HL-60 (cell line): Measurements from ENCODE around the gene KLHL5.

Source experiments
- DNase-seq, 2 experiments: peaks; one replicate each; pipeline ENCODE4 v3.0.0-alpha.2; 2010 to 2020; ENCODE audit warnings: low read depth in 1 of 2, low spot score in 1 of 2
- H3K27ac ChIP-seq: fragments of 250-450 bp; sonication (Bioruptor Pico); replicated peaks from 2 replicates; pipeline ENCODE4 v1.5.1; 2020; ENCODE audit warnings: mild to moderate bottlenecking, moderate library complexity
- H3K27me3 ChIP-seq: fragments of 250-450 bp; sonication (Bioruptor Pico); 2 replicates; pipeline ENCODE4 v1.5.1; 2021; ENCODE audit warnings: mild to moderate bottlenecking, moderate library complexity; ENCODE audit not compliant: insufficient read depth, poor library complexity, severe bottlenecking
- H3K4me3 ChIP-seq: replicated peaks from 2 replicates; pipeline ENCODE4 v1.5.1; 2011; ENCODE audit warnings: mild to moderate bottlenecking, control low read depth, low read length; ENCODE audit not compliant: insufficient read depth
- CTCF ChIP-seq: IDR thresholded peaks from one replicate; pipeline ENCODE4 v1.5.1; 2011; ENCODE audit warnings: low read length, control low read depth, inconsistent platforms; ENCODE audit not compliant: insufficient read depth
- GABPA ChIP-seq: IDR thresholded peaks from 2 replicates; pipeline ENCODE4 v1.6.1; 2012; ENCODE audit warnings: low read depth
- POLR2AphosphoS5 ChIP-seq: IDR thresholded peaks from 2 replicates; pipeline ENCODE4 v1.6.1; 2012; ENCODE audit warnings: low read depth
- SPI1 ChIP-seq: IDR thresholded peaks from 2 replicates; pipeline ENCODE4 v1.6.1; 2012; ENCODE audit warnings: low read depth, mild to moderate bottlenecking, borderline replicate concordance
- TF ChIP-seq, protein P1 (sequence below): IDR thresholded peaks from 2 replicates; pipeline ENCODE4 v1.6.1; 2012; ENCODE audit warnings: low read depth; ENCODE audit not compliant: insufficient replicate concordance

KLHL5 gene

DNA sequence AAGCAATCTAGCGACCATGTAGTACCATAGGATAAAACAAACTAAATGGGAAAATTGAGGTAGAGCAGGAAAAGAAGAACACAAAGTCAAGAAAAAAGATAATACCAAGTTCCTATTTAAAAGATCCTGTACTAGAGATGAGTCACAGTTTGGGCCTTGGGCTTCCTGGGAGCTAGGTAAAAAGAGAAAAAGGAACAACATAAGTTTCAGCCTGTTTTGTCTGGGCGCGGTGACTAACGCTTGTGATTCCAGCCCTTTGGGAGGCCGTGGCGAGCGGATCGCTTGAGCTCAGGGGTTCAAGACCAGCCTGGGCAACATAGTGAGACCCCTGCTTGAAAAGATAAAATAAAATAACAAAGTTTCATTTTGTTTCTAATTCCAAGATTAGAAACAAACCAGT is 15.8 kb upstream of the KLHL5 start:
- peak; percentile 56 to 70 for DNase-seq
- H3K27ac ChIP-seq: no peak overlapping the region
- TF ChIP-seq CTCF (no peak), GABPA (no peak), SPI1 (no peak), POLR2AphosphoS5 (no peak)
- TF ChIP-seq, protein P1, sequence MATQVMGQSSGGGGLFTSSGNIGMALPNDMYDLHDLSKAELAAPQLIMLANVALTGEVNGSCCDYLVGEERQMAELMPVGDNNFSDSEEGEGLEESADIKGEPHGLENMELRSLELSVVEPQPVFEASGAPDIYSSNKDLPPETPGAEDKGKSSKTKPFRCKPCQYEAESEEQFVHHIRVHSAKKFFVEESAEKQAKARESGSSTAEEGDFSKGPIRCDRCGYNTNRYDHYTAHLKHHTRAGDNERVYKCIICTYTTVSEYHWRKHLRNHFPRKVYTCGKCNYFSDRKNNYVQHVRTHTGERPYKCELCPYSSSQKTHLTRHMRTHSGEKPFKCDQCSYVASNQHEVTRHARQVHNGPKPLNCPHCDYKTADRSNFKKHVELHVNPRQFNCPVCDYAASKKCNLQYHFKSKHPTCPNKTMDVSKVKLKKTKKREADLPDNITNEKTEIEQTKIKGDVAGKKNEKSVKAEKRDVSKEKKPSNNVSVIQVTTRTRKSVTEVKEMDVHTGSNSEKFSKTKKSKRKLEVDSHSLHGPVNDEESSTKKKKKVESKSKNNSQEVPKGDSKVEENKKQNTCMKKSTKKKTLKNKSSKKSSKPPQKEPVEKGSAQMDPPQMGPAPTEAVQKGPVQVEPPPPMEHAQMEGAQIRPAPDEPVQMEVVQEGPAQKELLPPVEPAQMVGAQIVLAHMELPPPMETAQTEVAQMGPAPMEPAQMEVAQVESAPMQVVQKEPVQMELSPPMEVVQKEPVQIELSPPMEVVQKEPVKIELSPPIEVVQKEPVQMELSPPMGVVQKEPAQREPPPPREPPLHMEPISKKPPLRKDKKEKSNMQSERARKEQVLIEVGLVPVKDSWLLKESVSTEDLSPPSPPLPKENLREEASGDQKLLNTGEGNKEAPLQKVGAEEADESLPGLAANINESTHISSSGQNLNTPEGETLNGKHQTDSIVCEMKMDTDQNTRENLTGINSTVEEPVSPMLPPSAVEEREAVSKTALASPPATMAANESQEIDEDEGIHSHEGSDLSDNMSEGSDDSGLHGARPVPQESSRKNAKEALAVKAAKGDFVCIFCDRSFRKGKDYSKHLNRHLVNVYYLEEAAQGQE: no peak
- no peaks in the 10 kb centered on the region for H3K27me3 ChIP-seq
- no peak overlapping the region for H3K4me3 ChIP-seq

- TF ChIP-seq SPI1: no peak
- TF ChIP-seq POLR2AphosphoS5: no peak
- no peak for TF ChIP-seq CTCF
- no peak for TF ChIP-seq GABPA
- TF ChIP-seq, protein P1: no peak
- H3K4me3 ChIP-seq: no peak overlapping the region
- no peaks in the 10 kb centered on the region for H3K27me3 ChIP-seq
- H3K27ac ChIP-seq: no peak overlapping the region
- DNase-seq: no peak
Observed at GRCh38 chr4:39047681-39048080, 14.4 kb upstream of the KLHL5 start.

- TF ChIP-seq GABPA: no peak
- no peak for TF ChIP-seq SPI1
- TF ChIP-seq POLR2AphosphoS5: no peak
- TF ChIP-seq, protein P1: no peak
- Histone ChIP-seq H3K4me3 (no peak overlapping the region), H3K27ac (no peak overlapping the region), H3K27me3 (no peaks in the 10 kb centered on the region)
- no peak for DNase-seq
Observed at GRCh38 chr4:39048311-39048710, 13.7 kb upstream of the KLHL5 start.
